GM18526 (cell line): ENCODE data around the gene YJU2.

Experiments
- POLR2A ChIP-seq: IDR thresholded peaks from 3 replicates; pipeline ENCODE4 v1.6.1; 2011; ENCODE audit not compliant: insufficient read length; ENCODE audit errors: extremely low read depth

YJU2 gene

DNA sequence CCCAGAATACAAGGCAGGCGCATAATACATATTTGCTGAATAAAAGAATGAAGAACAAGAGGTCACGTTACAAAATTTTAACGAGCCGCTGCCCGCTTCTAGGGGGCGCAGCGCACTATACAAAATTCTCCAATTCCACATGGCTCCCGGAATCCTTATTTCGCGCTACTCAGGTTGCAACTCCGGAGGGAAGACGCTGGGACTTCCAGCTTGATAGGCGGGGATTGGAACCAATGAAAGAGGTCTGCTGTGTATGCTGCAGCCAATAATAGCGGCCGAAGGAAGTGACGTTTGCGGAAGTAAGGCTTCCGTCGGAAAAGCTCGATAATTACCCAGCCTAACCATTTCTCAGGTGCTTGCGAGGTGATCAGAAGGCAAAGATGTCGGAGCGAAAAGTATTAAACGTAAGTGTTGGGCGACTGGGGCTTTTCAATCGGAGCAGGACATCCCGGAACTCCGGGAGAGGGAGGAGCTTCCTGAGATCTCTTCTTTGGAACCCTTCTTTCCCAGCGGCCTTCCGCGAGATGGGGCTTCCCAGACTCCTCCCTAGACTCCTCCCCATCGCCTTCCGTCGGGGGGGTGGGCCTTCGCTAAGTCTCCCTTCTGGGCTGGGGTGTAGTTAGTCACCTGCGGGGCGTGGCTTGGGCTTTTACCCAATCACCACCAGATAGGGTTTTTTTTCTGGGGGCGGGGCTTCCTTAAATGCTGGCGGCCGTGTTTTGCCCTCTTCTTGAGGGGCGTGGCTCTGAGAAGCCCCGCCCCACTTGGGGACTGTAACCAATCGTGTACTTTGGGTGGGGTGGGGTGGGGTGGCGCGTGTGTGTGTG lies at the start of gene YJU2:
YJU2 (plus strand) TSS at position 314 of the 827 bp plus-strand sequence; CDS start at position 381, 67 bp downstream.
- TF ChIP-seq POLR2A = peak; percentile 63

DNA sequence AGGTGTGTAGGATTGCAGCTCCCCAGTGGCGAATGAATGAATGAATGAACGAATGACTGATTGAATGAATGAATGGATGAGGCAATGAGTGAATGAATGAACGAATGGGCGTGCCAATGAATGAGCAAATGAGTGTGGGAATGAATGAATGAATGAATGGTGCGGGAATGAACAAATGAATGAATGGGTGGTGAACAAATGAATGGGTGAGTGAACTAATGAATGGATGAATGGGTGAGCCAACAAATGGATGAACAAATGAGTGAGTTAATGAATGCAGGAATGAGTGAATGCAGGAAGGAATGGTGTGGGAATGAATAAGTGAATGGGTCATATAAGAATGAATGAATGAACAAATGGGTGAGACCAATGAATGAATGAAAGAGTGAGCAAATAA lies 49.7 kb upstream of the YJU2 start:
- no peak for TF ChIP-seq POLR2A

DNA sequence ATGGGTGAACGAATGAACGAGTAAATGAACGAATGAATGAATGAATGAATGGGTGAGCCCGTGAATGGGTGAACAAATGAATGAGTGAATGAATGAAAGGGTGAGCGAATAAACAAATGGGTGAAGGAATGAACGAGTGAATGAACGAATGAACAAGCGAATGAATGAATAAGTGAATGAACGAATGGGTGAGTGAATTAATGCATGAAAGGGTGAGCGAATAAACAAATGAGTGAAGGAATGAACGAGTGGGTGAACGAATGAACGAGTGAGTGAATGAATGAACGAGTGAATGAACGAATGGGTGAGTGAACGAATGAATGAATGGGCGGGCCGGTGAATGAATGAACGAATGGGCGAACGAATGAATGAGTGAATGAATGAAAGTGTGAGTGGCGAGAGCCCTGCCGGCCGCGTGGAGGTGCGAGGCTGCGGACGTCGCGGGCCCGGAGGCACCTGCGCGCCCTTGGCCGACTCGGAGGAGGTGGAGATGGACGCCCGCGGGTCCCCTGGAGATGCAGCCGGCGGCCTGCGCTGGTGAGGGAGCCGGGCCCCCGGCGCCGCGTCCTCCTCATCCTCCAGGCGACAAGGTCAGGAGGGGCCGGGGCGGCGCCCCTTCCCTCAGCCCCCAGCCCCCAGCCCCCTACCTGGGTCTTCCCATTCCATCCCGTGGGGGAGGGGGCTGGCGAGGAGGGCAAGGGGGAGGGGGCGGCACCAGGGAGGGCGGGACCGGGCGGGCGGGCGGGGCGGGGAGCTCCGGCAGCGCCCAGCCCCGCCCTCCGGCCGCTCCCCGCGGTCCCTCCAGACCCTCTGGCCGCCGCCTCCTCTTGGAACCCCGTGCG lies 49.0 kb upstream of the YJU2 start:
- no peak for TF ChIP-seq POLR2A

DNA sequence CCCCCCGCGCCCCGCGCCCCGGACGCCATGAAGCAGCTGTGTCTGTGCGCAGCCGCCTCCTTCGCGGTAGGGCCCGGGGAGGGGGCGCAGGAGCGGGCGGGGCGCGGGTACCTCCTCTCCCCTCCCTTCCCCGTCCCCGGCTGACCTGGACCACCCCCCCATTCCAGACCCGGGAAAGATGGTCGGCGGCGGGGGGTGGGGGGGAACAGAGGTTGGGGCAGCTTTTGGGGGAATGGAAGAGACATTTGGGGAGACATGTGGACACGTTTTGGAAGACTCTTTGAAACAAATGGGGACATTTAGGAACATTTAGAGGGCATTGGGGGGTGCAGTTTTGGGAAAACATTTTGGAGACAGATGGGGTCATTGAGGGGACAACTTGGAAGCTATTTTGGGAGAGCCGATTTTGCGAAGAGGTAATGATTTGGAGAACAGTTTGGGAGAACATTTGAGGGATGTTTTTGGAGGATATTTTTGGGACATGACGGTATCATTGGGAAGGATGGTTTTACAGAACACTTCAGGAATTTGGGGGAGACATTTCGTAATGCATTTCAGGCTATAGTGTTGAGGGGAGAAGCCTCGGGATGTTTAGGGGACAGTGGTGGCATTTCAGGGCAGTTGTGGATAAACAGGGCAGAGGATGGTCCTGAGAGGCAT lies 48.3 kb upstream of the YJU2 start:
- TF ChIP-seq POLR2A = no peak

DNA sequence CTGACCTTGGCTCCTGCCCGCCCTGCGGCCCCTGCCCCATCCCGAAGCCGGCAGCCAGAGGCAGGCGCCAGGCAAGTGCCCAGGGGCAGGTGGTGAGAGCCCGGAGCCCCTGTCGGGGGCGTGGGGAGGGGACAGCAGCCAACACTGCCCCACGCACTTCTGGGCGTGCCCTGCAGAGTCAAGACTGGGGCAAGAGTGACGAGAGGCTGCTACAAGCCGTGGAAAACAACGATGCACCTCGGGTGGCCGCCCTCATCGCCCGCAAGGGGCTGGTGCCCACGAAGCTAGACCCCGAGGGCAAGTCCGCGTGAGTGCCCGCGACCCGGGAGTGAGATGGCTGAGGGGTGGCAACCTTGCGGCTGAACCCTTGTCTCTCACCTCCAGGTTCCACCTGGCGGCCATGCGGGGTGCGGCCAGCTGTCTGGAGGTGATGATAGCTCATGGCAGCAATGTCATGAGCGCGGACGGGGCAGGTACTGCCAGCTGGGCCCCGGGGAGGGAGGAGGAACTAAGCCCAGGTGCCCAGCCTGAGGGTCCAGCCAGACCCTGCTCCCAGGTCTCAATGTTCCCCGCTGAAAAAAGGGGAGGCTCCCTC lies 47.1 kb upstream of the YJU2 start:
- TF ChIP-seq POLR2A = no peak

DNA sequence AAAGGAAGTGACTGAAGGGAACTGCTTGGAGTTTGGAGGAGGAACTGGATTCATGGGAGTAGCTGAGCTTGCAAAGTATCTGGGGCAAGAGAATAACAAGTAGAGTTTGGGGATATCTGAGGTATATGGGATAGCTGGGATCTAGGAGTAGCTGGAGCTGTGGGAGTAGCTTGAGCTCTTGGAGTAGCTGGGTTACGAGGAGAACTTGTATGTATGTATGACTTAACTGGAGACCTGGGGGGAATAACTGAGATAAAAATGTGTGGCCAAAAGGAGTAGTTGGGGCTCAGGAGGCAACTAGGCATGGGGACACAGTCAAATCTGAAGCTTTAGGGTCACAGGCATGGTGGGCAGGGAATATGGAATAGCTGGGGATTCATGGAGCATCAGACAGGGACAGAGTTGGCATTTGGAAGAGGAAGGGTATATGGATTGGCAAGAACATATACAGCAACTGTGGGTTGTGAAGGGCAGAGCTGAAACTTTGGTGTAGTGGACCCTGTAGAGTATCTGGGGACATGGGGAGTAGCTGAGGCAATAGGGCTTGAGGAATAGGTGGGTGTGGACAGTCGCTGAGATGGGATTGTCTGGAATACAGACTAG lies 45.8 kb upstream of the YJU2 start:
- no peak for TF ChIP-seq POLR2A

DNA sequence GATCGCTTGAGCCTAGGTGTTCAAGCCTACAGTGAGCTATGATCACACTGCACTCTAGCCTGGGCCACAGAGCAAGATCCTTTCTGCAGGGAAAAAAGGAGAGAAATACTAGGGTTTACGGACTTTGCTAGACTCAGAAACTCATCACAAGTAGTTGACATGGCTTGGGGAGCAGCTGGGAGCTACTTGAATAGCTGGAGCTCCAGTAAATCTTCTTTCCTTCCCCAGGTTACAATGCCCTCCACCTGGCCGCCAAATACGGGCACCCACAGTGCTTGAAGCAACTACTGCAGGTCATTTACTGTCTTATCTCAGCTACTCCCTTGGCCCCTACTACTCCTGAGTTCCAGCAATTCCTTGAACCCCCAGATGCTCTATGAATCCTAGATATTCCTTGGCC lies 45.1 kb upstream of the YJU2 start:
- TF ChIP-seq POLR2A = no peak

DNA sequence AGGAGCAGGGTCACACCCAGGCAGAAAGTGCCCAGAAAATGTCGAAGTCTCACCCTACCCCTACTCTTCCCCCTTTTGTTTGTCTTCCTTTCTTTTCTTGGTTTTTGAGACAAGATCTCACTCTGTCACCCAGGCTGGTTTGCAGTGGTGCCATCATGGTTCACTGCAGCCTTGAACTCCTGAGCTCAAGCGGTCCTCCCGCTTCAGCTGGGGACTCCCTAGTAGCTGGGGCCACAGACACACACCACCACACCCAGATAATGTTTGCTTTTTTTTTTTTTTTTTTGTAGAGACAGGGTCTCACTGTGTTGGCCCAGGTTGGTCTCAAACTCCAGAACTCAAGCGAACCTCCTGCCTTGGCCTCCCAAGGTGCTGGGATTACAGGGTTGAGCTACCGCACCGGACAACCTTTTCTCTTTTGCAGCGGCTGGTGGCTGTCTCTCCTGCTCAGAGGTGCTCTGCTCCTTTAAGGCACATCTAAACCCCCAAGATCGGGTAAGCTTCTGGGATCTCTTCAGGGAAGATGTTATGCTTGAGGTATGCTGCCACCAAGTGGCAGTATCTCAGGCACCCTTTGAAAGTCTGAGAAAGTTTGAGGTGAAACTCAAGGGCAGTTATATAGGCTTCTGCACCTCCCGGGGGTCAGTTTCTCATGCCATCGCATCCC lies 39.9 kb upstream of the YJU2 start:
- TF ChIP-seq POLR2A = no peak

DNA sequence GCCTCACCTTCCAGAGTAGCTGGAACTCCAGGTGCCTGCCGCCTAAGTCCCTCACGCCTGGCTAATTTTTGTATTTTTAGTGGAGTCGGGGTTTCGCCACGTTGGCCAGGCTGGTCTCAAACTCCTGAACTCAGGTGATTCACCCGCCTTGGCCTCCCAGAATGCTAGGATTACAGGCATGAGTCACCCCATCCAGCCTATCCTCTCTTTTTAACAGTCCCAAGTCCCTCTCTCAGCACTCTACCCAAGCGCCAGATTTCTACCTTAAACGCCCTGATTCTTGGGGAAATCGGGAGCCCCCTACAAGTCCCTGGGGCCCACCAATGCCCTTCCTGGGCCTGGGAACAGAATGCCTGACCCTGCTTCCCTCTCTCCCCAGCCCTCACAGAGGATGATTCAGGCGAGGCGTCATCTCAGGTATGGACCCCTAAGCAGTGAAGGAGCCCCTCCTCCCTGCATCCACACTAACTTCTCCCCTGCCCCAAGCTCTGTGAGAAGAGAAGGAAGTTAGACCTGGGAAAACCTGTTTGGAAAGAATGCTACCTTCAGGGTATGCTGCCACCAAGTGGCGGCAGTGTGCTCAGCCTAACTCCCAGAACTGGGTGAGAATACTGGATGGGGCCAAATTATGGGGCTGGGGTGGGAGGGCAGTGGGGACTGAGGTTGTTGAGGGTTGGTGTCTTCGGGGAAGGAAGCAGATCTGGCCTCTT lies 38.3 kb upstream of the YJU2 start:
- TF ChIP-seq POLR2A = no peak

DNA sequence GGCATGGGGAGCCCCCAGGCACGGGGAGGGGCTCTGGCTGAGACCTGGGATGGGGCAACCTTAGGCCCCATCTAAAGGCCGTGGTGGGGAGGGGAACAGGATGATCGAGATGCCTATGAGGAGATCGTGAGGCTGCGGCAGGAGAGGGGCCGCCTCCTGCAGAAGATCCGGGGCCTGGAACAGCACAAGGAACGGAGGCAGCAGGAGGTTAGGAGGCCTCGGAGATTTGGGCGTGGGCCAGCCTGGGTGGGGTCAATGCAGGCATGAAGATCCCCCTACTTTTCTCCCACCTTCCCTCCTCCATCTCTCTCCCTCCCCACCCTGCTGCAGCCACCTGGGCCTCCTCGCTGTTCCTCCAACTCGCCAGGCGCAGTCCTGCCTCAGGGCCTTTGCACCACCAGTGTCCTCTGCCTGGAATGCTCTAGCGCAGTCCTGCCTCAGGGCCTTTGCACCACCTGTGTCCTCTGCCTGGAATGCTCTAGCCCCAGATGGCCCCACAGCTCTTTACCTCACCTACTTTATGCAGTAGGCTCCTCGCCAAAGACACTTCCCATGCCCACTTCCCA lies 36.6 kb upstream of the YJU2 start:
- no peak for TF ChIP-seq POLR2A

DNA sequence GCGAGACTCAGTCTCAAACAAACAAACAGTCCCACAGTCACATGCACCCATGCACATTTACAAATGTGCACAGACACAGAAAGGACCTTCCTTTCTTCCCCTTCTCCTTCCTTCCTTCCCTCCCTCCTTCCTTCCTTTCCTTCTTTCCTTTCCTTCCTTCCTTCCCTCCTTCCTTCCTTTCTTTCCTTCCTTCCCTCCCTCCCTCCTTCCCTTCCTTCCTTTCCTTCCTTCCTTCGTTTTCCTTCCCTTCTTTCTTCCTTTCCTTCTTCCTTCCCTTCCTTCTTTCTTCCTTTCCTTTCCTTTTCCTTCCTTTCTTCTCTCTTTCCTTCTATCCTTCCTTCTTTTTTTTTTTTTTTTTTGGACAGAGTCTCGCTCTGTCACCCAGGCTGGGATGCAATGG lies 33.8 kb upstream of the YJU2 start:
- TF ChIP-seq POLR2A = no peak

DNA sequence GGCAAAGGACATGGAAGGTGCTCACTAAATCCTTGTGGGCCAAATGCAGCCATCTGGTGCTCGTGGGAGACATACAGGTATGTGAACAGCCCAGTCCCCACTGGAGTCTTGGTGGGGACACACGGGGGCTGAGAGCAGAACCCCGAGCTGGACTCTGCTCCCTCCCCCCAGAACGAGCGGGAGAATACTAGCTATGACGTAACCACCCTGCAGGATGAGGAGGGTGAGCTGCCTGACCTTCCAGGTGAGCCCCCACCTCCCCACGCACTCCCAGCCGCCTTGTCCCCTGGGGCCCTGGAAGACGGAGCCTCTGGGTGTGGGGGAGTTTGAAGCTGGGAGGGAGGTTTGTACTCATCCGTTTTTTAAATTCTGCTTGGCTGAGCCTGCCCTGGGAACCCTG lies 31.1 kb upstream of the YJU2 start:
- TF ChIP-seq POLR2A = no peak

DNA sequence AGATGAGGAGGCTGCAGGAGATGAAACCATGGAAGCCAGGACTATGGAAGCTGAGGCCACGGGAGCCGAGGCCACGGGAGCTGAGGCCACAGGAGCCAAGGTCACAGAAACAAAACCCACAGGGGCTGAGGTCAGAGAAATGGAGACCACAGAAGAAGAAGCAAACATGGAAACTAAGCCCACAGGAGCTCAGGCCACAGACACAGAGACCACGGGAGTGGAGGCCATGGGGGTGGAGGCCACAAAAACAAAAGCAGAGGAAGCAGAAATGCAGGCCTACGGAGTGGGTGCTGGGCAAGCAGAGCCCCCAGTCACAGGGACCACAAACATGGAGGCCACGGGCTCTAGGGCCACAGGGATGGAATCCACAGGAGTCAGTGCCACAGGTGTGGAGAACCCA lies 30.0 kb upstream of the YJU2 start:
- TF ChIP-seq POLR2A = no peak

DNA sequence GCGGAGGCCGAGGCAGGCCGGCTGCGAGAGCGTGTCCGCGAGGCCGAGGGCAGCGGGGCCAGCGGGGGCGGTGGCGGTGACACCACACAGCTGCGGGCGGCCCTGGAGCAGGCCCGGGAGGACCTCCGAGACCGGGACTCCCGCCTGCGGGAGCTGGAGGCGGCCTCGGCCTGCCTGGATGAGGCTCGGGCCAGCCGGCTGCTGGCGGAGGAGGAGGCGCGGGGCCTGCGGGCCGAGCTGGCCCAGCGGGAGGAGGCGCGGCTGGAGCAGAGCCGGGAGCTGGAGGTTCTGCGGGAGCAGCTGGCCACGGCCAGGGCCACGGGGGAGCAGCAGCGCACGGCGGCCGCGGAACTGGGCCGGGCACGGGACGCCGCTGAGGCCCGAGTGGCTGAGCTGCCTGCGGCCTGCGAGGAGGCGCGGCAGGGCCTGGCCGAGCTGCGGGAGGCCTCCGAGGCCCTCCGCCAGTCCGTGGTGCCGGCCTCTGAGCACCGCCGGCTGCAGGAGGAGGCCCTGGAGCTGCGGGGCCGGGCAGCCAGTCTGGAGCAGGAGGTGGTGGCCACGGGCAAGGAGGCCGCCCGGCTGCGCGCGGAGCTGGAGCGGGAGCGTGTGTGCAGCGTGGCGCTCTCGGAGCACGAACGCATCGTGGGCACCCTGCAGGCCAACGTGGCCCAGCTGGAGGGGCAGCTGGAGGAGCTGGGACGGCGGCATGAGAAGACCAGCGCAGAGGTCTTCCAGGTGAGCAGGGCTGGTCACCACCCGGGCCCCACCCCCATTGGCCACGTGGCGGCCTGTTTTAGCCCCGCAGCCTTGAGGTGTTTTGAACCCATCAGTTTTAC lies 29.2 kb upstream of the YJU2 start:
- TF ChIP-seq POLR2A = no peak
